Measurements from ENCODE around the gene COX20. TPM values are rescaled to one million over a fixed set of nuclear protein-coding genes. Genes with fewer than 3 reads are reported as not detected.
A peak's percentile ranks its signal among the peaks of the same experiment; 100 is the strongest.

The COX20 gene
- total and polyA plus RNA-seq, 2 of the 13 experiments (the other 11 are each of a cell fraction or from before 2014, with no cell fraction given), result 34.4 to 95.8 TPM

DNA sequence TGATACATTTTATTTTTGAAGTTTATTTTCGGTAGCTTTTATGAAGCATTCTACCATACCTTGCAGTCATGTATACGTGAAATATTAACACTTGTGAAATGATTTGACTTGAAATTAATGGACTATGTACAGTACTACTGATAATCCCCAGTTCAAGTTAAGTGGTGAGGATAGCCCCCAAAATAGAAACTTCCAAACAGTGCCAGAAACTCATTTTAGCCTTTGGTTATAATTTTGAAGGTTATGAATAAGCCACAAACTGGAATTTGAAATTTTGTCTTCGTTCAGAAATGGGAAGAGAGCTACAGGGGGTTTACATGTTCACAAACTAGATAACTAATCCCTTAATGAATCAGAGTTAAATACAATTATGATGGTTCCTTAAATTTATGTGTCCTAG, 30.4 kb downstream of the COX20 start:
- intact Hi-C loops (cut with micrococcal nuclease; ENCODE audit: unreplicated experiment) (loop anchor here (5.0 kb wide), 1 partner anchor 51 kb away; no protein-coding TSS in a partner anchor), in situ Hi-C loops (cut with HindIII; ENCODE audit: extremely low pct_ligation_motif_present, low pct_unique_long_range_greater_than_20kb) (no loop called here)
- H3K27ac ChIP-seq (ENCODE audit: extremely low read length, insufficient read depth, low read length), result peak overlapping the region; percentile 100
- peaks cover 51% of the 10 kb centered on the region for H3K4me1 ChIP-seq (ENCODE audit: insufficient read depth, low read length)
- FAIRE-seq (no peak), DNase-seq (ENCODE audit: low spot score) (no peak), ATAC-seq (no peak)
- CTCF ChIA-PET (ENCODE audit: low intra/inter-chr PET ratio, low total read pairs), result no interaction called here
- peaks cover 21% of the 10 kb centered on the region for H4K20me1 ChIP-seq (ENCODE audit: insufficient read depth, low read length)
- H3K4me2 ChIP-seq (ENCODE audit: low read depth, low read length), result peak overlapping the region; percentile 85
- peak overlapping the region; percentile 100 for H3K9ac ChIP-seq (ENCODE audit: insufficient read depth, low read depth, low read length)
- H3K9me3 ChIP-seq (ENCODE audit: low read length), result no peaks in the 10 kb centered on the region
- H3K4me3 ChIP-seq (replicated peaks in 1 of 3; ENCODE audit: insufficient read depth in 1 of 3, low read depth in 2 of 3, low read length in 3 of 3), result peak overlapping the region; percentile 62 to 100 (median 97); a peak in 5 of 6 replicates
- no peaks in the 10 kb centered on the region; a peak in 1 of 5 replicates for H3K27me3 ChIP-seq (ENCODE audit: control insufficient read depth in 1 of 2, insufficient read depth in 2 of 2, low read length in 2 of 2)
- peaks cover 0 to 9% of the 10 kb centered on the region in 2 experiments; a peak in 2 of 5 replicates for H3K36me3 ChIP-seq (replicated peaks in 1 of 2; ENCODE audit: control insufficient read depth in 1 of 2, insufficient read depth in 2 of 2, low read length in 2 of 2)
- H3K79me2 ChIP-seq (ENCODE audit: insufficient read depth, low read length), result peaks cover 36% of the 10 kb centered on the region
- POLR2A ChIA-PET, result interaction anchor here (1.4 to 8.0 kb wide), 4 partner anchors 13 to 213 kb away, joined by 4 to 163 read pairs (median 12); partner anchors contain the start of gene COX20
- WGBS (ENCODE audit: low lambda C conversion rate), result 35% methylated on average over 3 of the region's 3 CpGs
- H2AFZ ChIP-seq (ENCODE audit: low read length), result no peak overlapping the region
- BruUV-seq (replicated peaks), result no TSS peak
- TF ChIP-seq, protein P1, sequence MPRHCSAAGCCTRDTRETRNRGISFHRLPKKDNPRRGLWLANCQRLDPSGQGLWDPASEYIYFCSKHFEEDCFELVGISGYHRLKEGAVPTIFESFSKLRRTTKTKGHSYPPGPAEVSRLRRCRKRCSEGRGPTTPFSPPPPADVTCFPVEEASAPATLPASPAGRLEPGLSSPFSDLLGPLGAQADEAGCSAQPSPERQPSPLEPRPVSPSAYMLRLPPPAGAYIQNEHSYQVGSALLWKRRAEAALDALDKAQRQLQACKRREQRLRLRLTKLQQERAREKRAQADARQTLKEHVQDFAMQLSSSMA (CRISPR knock-in tag; IDR thresholded peaks at IDR 0.05), result no peak
- TF ChIP-seq RBM39 (IDR thresholded peaks at IDR 0.05; ENCODE audit: low read depth, low read length, poor library complexity, severe bottlenecking) (no peak), EZH2 (conservative IDR thresholded peaks at IDR 0.05; ENCODE audit: low read depth, low read length) (no peak), ZNF282 (IDR thresholded peaks at IDR 0.05; ENCODE audit: partially characterized antibody) (no peak), ZNF674 (CRISPR knock-in tag; IDR thresholded peaks at IDR 0.05; ENCODE audit: low read depth) (no peak), ZNF547 (CRISPR knock-in tag; IDR thresholded peaks at IDR 0.05) (no peak), ZNF766 (CRISPR knock-in tag; IDR thresholded peaks at IDR 0.05; ENCODE audit: borderline replicate concordance) (no peak), HNRNPH1 (optimal IDR thresholded peaks at IDR 0.05; ENCODE audit: low read depth, low read length) (no peak), NFE2L2 (IDR thresholded peaks at IDR 0.05; ENCODE audit: low read length) (no peak), ZNF251 (CRISPR knock-in tag; IDR thresholded peaks at IDR 0.05) (no peak), SAP130 (CRISPR knock-in tag; IDR thresholded peaks at IDR 0.05; ENCODE audit: low read depth) (no peak), MAF1 (CRISPR knock-in tag; IDR thresholded peaks at IDR 0.05; ENCODE audit: borderline replicate concordance) (no peak), ZNF772 (CRISPR knock-in tag; IDR thresholded peaks at IDR 0.05) (no peak), ARID2 (CRISPR knock-in tag; IDR thresholded peaks at IDR 0.05; ENCODE audit: borderline replicate concordance) (no peak)
- TF ChIP-seq, protein P2, sequence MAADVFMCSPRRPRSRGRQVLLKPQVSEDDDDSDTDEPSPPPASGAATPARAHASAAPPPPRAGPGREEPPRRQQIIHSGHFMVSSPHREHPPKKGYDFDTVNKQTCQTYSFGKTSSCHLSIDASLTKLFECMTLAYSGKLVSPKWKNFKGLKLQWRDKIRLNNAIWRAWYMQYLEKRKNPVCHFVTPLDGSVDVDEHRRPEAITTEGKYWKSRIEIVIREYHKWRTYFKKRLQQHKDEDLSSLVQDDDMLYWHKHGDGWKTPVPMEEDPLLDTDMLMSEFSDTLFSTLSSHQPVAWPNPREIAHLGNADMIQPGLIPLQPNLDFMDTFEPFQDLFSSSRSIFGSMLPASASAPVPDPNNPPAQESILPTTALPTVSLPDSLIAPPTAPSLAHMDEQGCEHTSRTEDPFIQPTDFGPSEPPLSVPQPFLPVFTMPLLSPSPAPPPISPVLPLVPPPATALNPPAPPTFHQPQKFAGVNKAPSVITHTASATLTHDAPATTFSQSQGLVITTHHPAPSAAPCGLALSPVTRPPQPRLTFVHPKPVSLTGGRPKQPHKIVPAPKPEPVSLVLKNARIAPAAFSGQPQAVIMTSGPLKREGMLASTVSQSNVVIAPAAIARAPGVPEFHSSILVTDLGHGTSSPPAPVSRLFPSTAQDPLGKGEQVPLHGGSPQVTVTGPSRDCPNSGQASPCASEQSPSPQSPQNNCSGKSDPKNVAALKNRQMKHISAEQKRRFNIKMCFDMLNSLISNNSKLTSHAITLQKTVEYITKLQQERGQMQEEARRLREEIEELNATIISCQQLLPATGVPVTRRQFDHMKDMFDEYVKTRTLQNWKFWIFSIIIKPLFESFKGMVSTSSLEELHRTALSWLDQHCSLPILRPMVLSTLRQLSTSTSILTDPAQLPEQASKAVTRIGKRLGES (CRISPR knock-in tag; IDR thresholded peaks at IDR 0.05; ENCODE audit: borderline replicate concordance), result no peak

All from HepG2 (cell line).